HG03066 (cell line): ENCODE results near the gene SNED1.

Experiments used
- ATAC-seq: cut with Tn5 transposase; IDR thresholded peaks from one replicate; pipeline ENCODE4 v1.9.1; 2021; ENCODE audit warnings: low read depth; ENCODE audit not compliant: unreplicated experiment

SNED1 gene

GRCh38 chr2:241003830-241004564 is 5.6 kb downstream of the SNED1 start:
- ATAC-seq, result no peak

GRCh38 chr2:241005569-241005968 is 7.2 kb downstream of the SNED1 start:
- ATAC-seq, result no peak

DNA sequence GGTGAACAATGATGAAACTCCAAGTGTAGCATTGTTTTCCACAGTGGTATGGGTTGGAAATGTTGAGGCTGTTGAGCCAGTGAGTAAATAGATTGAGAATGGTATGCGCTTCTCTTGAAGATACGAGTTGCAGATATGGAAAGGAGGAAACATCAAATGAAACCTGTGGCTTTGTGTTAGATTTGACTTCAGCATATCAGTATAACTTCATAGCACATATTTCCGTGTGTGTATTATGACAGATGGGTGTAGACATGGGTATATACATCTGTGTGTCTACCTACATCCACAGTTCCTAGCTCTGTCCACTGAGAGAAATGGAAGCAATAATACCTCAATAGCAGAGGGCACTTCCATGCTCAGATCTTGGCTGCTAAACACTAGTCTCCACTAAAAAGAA is 8.0 kb downstream of the SNED1 start:
- ATAC-seq, result no peak

- no peak for ATAC-seq
Observed at GRCh38 chr2:241007111-241007510, 8.7 kb downstream of the SNED1 start.

DNA sequence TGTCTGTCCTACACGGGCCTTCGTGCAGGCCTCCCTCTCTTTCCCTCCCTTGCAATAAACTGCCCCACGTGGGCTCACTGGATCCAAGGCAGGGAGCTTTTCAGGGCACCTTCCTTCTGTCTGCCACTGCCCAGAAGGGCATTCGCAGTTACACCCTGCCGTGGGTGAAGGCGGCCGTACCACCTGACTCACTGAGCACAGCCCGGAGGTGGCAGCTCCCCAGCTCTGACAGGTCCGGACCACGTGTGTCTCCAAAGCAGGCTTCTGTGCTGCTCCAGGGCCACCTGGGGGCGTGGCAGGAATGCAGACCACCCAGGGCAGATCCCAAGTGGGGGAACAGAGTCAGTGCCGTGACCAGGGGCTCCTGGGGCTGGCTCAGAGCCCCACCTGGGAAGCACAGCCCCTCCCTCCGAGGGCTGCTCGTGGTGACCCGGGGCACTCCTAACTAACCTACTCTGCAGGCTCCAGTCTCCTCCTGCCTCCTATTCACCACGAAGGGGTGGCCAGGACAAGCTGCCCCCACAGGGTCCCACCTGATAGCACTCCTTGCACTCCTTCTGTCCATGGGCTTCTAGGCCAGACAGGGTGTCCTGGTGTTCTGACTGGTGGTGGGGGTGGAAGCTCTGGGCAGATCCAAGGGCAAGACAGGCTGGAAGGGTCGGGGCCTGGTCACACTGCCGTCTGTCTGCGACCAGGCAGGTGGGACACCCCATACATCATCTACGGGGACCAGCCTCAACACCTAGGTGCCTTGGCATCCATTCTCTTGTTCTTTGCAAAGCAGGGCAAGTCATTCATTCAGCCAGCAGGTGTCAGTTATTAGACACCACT is 9.7 kb downstream of the SNED1 start:
- no peak for ATAC-seq

- ATAC-seq, result no peak
Observed at GRCh38 chr2:241008711-241009121, 10.3 kb downstream of the SNED1 start.

GRCh38 chr2:241009191-241009590 is 10.8 kb downstream of the SNED1 start:
- ATAC-seq, result no peak

GRCh38 chr2:241009601-241010530 is 11.4 kb downstream of the SNED1 start:
- no peak for ATAC-seq

DNA sequence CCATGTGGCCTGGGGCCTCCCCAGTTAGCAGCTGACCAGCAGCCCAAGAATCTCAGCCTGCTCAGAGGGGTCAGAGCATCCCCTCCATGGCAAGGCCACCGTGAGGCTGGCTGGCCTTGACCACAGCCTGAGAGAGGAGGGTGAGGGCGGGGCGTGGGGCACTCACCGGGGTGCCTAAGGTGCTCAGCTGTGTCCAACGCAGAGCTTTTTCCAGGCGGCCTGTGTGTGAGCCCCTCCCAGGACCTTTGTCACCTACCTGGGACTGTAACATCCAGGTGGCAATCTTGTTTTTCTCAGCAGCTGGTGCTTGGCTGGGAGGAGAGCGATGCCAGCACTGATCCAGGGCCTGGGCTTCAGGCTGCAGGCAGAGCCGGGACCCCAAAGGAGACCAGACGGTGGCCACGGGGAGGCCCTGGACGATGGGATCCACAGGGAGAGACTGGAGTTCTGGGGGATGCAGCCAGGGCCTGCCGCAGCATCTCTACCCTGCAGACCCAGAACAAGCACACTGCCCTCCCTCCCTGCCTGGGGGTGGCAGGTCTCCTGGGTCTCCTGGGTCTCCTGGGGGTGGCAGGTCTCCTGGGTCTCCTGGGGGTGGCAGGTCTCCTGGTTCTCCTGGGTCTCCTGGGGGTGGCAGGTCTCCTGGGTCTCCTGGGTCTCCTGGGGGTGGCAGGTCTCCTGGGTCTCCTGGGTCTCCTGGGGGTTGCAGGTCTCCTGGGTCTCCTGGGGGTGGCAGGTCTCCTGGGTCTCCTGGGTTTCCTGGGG is 12.3 kb downstream of the SNED1 start:
- ATAC-seq, result no peak

DNA sequence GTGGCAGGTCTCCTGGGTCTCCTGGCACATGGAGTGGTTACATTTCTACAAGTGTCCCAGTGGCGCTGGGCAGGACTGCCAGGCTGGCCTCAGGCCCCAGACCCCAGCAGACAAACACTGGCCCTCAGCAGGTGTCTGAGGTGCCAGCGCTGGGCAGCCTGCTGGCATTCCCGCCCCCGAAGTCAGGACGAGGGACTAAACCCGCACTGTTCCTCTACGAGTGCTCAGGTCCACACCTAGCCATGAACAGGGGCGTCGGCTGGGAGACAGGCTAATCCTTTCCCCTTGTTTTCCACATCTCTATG is 12.8 kb downstream of the SNED1 start:
- no peak for ATAC-seq

DNA sequence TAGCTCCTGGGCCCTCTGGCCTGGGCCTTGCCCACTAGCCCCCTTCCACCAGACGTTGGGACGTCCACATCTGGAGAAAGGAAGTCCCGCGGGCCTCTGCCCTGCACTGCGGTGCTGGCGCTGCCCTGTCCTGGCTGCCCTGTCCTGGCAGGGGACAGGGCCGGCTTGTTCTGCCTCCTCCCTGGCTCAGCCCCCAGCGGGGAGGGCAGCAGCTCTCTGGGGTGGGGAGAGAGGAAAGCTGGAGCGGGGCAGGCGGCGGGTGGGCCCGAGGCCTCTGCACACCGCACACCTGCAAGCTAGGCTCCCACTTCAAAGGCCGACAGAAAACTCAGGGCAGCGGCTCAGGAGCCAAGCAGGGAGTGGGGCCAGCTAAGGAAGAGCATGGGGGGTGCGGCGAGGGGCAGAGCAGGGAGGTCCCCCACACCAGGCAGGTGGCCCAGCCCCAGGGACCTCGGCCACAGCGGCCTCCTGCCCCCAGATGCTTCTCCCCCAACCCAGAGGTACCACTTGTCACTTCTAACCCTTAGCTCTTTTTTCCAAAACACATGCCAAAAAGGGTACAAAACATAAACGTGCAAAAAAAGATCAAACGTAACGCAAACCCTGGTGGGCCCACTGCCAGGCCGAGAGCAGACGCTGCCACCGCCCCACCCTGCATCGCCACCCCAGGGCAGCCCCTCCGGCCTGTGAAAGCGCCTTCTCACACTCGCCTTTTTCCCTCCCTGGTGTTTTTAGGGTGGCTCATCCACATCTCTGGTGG is 13.5 kb downstream of the SNED1 start:
- no peak for ATAC-seq

- no peak for ATAC-seq
Observed at GRCh38 chr2:241014224-241014623, 15.8 kb downstream of the SNED1 start.

- no peak for ATAC-seq
Observed at GRCh38 chr2:241014764-241015163, 16.3 kb downstream of the SNED1 start.

DNA sequence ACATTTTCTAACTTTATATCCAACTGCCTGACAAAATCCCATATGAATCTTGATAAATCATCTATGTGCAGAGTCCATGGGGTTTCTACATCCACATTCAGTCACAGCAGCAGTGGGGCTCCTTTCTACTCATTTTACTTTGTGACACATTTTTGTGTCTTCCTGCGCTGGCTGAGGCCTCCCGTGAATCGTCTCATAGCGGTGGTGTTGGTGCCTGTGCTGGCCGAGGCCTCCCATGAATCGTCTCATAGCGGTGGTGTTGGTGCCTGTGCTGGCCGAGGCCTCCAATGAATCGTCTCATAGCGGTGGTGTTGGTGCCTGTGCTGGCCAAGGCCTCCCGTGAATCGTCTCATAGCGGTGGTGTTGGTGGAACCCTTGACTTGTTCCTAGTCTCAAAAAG is 17.0 kb downstream of the SNED1 start:
- no peak for ATAC-seq

GRCh38 chr2:241017228-241017940 is 19.0 kb downstream of the SNED1 start:
- ATAC-seq, result no peak

GRCh38 chr2:241018051-241018891 is 19.9 kb downstream of the SNED1 start:
- no peak for ATAC-seq

DNA sequence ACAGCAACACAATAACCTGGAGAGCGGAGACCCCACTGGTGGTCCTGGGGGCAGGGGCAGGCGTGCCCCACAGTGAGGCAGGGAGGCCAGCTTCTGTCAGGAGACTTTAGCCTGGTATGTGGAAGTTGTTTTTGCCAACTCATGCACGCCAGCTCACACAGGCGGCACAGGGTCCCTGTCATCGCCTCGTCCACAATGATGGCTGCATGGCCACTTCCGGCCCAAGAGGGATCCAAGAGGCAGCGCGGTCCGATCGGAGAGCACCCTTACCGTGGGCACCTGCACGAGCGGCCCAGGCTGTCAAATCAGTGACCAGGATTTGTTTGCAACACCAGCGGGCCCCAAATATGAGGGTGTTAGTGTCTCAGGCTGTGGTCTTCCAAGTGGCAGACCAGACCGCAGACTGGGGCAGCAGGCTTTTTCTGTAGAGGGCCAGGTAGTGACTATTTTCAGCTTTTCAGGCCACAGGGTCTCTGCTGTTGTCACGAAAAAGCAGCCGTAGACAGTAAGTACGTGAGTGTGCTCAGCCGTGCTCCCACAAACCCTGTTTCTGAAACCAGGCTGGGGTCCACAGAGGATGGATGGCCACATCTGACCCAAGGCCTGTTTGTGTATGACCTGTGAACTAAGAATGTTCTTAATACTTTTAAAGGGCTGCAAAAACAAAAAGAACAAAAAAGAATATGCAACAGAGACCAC is 21.2 kb downstream of the SNED1 start:
- ATAC-seq, result no peak

DNA sequence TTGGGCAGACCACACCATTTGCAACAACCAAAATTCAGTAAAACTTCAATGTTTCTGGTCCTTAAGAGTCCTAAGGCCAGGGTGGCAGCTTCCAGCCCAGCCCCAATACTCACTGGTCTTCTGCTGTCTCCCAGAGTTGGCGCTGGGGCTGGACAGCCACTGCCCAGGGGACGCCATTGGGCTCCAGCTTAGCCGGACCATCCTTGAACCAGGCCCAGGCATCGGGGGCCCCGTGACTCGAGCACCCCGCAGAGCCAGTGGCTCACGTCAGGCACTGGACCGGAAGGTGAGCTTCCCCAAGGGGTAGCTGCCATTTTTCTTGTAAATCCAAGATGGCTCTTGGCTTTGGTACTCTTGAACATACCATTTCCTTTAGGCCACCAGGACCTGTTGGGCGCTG is 21.8 kb downstream of the SNED1 start:
- ATAC-seq, result no peak
